Central memory CD8-positive, alpha-beta T cell (primary cell): ENCODE measurements around the gene MICAL2.

Source experiments
- ATAC-seq: fragments of 150-1000 bp; cut with Tn5 transposase; replicated peaks from 2 replicates; pipeline ENCODE4 v1.10.0; 2022; ENCODE audit warnings: mild to moderate bottlenecking, moderate FRiP score, moderate number of reproducible peaks; ENCODE audit not compliant: poor library complexity, severe bottlenecking; ENCODE audit errors: extremely low read depth
- DNase-seq, 2 donors: peaks; one replicate each; pipeline ENCODE4 v3.0.0; 2021; ENCODE audit warnings: low spot score in 2 of 2
- H3K27ac Mint-ChIP-seq: one replicate; pipeline ENCODE4 v1.8.0; 2022; ENCODE audit warnings: low read depth, mild to moderate bottlenecking, moderate library complexity, mixed read lengths
- H3K27me3 Mint-ChIP-seq: one replicate; pipeline ENCODE4 v1.8.0; 2022; ENCODE audit warnings: mixed read lengths
- H3K36me3 Mint-ChIP-seq: one replicate; pipeline ENCODE4 v1.8.0; 2022; ENCODE audit warnings: mild to moderate bottlenecking, moderate library complexity, mixed read lengths; ENCODE audit not compliant: insufficient read depth
- H3K4me1 Mint-ChIP-seq: one replicate; pipeline ENCODE4 v1.8.0; 2022; ENCODE audit warnings: mixed read lengths
- H3K4me3 Mint-ChIP-seq: one replicate; pipeline ENCODE4 v1.8.0; 2022; ENCODE audit warnings: mild to moderate bottlenecking, moderate library complexity, mixed read lengths
- H3K9me3 Mint-ChIP-seq: one replicate; pipeline ENCODE4 v1.8.0; 2022; ENCODE audit warnings: mixed read lengths

The MICAL2 gene

GRCh38 chr11:12271826-12272366 lies 161.5 kb downstream of the MICAL2 start:
- no peaks in the 10 kb centered on the region for H3K9me3 Mint-ChIP-seq
- ATAC-seq, result no peak
- H3K4me3 Mint-ChIP-seq, result no peak overlapping the region
- no peaks in the 10 kb centered on the region for H3K27me3 Mint-ChIP-seq
- H3K36me3 Mint-ChIP-seq, result no peaks in the 10 kb centered on the region
- no peak overlapping the region for H3K27ac Mint-ChIP-seq
- H3K4me1 Mint-ChIP-seq, result no peaks in the 10 kb centered on the region
- DNase-seq, result no peak

- ATAC-seq (no peak), DNase-seq (no peak)
- Mint-ChIP-seq H3K27ac (no peak overlapping the region), H3K27me3 (no peaks in the 10 kb centered on the region), H3K4me3 (no peak overlapping the region), H3K36me3 (no peaks in the 10 kb centered on the region), H3K4me1 (no peaks in the 10 kb centered on the region), H3K9me3 (no peaks in the 10 kb centered on the region)
These were observed 162.6 kb downstream of the MICAL2 start for GRCh38 chr11:12272821-12273617.

- Mint-ChIP-seq H3K4me3 (no peak overlapping the region), H3K4me1 (no peaks in the 10 kb centered on the region), H3K9me3 (no peaks in the 10 kb centered on the region), H3K27ac (no peak overlapping the region), H3K36me3 (no peaks in the 10 kb centered on the region), H3K27me3 (no peaks in the 10 kb centered on the region)
- no peak for ATAC-seq
- no peak for DNase-seq
These were observed 163.2 kb downstream of the MICAL2 start for GRCh38 chr11:12273618-12273995.

- Mint-ChIP-seq H3K36me3 (no peaks in the 10 kb centered on the region), H3K4me1 (no peaks in the 10 kb centered on the region), H3K27ac (no peak overlapping the region), H3K9me3 (no peaks in the 10 kb centered on the region), H3K27me3 (no peaks in the 10 kb centered on the region), H3K4me3 (no peak overlapping the region)
- no peak for DNase-seq
- no peak for ATAC-seq
These were observed 163.7 kb downstream of the MICAL2 start for GRCh38 chr11:12274056-12274455.

GRCh38 chr11:12274558-12275197 lies 164.3 kb downstream of the MICAL2 start:
- no peaks in the 10 kb centered on the region for H3K36me3 Mint-ChIP-seq
- no peak overlapping the region for H3K4me3 Mint-ChIP-seq
- H3K4me1 Mint-ChIP-seq, result no peaks in the 10 kb centered on the region
- DNase-seq (no peak), ATAC-seq (no peak)
- peak overlapping the region; percentile 69 for H3K27ac Mint-ChIP-seq
- no peaks in the 10 kb centered on the region for H3K27me3 Mint-ChIP-seq
- H3K9me3 Mint-ChIP-seq, result no peaks in the 10 kb centered on the region

GRCh38 chr11:12275818-12276217 lies 165.4 kb downstream of the MICAL2 start:
- H3K4me3 Mint-ChIP-seq, result no peak overlapping the region
- no peaks in the 10 kb centered on the region for H3K4me1 Mint-ChIP-seq
- H3K9me3 Mint-ChIP-seq, result no peaks in the 10 kb centered on the region
- no peak for ATAC-seq
- no peaks in the 10 kb centered on the region for H3K36me3 Mint-ChIP-seq
- H3K27ac Mint-ChIP-seq, result no peak overlapping the region
- no peaks in the 10 kb centered on the region for H3K27me3 Mint-ChIP-seq
- no peak for DNase-seq

GRCh38 chr11:12276356-12276755 lies 166.0 kb downstream of the MICAL2 start:
- DNase-seq (no peak), ATAC-seq (no peak)
- H3K27me3 Mint-ChIP-seq, result no peaks in the 10 kb centered on the region
- no peak overlapping the region for H3K27ac Mint-ChIP-seq
- H3K4me3 Mint-ChIP-seq, result no peak overlapping the region
- no peaks in the 10 kb centered on the region for H3K4me1 Mint-ChIP-seq
- H3K36me3 Mint-ChIP-seq, result no peaks in the 10 kb centered on the region
- H3K9me3 Mint-ChIP-seq, result no peaks in the 10 kb centered on the region

- no peak for DNase-seq
- no peak overlapping the region for H3K27ac Mint-ChIP-seq
- H3K4me1 Mint-ChIP-seq, result no peaks in the 10 kb centered on the region
- H3K4me3 Mint-ChIP-seq, result no peak overlapping the region
- H3K36me3 Mint-ChIP-seq, result no peaks in the 10 kb centered on the region
- no peaks in the 10 kb centered on the region for H3K9me3 Mint-ChIP-seq
- ATAC-seq, result no peak
- no peaks in the 10 kb centered on the region for H3K27me3 Mint-ChIP-seq
These were observed 166.6 kb downstream of the MICAL2 start for GRCh38 chr11:12276831-12277475.

- DNase-seq (no peak), ATAC-seq (no peak)
- Mint-ChIP-seq H3K4me3 (no peak overlapping the region), H3K27me3 (no peaks in the 10 kb centered on the region), H3K27ac (peak overlapping the region; percentile 61), H3K36me3 (peaks cover 2% of the 10 kb centered on the region), H3K4me1 (no peaks in the 10 kb centered on the region), H3K9me3 (no peaks in the 10 kb centered on the region)
These were observed 168.6 kb downstream of the MICAL2 start for GRCh38 chr11:12278766-12279671.

- no peaks in the 10 kb centered on the region for H3K4me1 Mint-ChIP-seq
- no peak overlapping the region for H3K4me3 Mint-ChIP-seq
- DNase-seq, result no peak
- H3K27ac Mint-ChIP-seq, result no peak overlapping the region
- no peak for ATAC-seq
- no peaks in the 10 kb centered on the region for H3K9me3 Mint-ChIP-seq
- no peaks in the 10 kb centered on the region for H3K27me3 Mint-ChIP-seq
- H3K36me3 Mint-ChIP-seq, result peaks cover 2% of the 10 kb centered on the region
These were observed 169.3 kb downstream of the MICAL2 start for GRCh38 chr11:12279672-12280108.

- Mint-ChIP-seq H3K4me3 (no peak overlapping the region), H3K27ac (no peak overlapping the region), H3K36me3 (peaks cover 2% of the 10 kb centered on the region), H3K9me3 (no peaks in the 10 kb centered on the region), H3K27me3 (no peaks in the 10 kb centered on the region), H3K4me1 (no peaks in the 10 kb centered on the region)
- no peak for ATAC-seq
- no peak for DNase-seq
These were observed 169.9 kb downstream of the MICAL2 start for GRCh38 chr11:12280199-12280837.
